Measurements from ENCODE around the gene ABCD2.

ABCD2 gene

GRCh38 chr12:39620659-39621658 is 1.4 kb upstream of the ABCD2 start (continued):
- TF ChIP-seq ZNF366 (tag by site-specific recombination; conservative IDR thresholded peaks at IDR 0.05) (0 out of 2 replicates have a peak, but pooled peaks have one; percentile 13), ZNF280D (tag by site-specific recombination; IDR thresholded peaks at IDR 0.05) (no peak), ZNF362 (tag by site-specific recombination; IDR thresholded peaks at IDR 0.05) (peak; percentile 91), ZNF211 (tag by site-specific recombination; IDR thresholded peaks at IDR 0.05; ENCODE audit: low read depth) (no peak), ZNF302 (tag by site-specific recombination; IDR thresholded peaks at IDR 0.05; ENCODE audit: low read depth) (no peak), SCRT2 (tag by site-specific recombination; IDR thresholded peaks at IDR 0.05) (no peak), ZBTB44 (tag by site-specific recombination; IDR thresholded peaks at IDR 0.05) (no peak), ZNF133 (tag by site-specific recombination; IDR thresholded peaks at IDR 0.05) (no peak), BCL11A (tag by site-specific recombination; IDR thresholded peaks at IDR 0.05; ENCODE audit: low read depth) (0 out of 2 replicates have a peak, but pooled peaks have one; percentile 37), KLF7 (tag by site-specific recombination; IDR thresholded peaks at IDR 0.05; ENCODE audit: borderline replicate concordance) (no peak), ZNF701 (tag by site-specific recombination; IDR thresholded peaks at IDR 0.05) (no peak), ZBTB8A (tag by site-specific recombination; IDR thresholded peaks at IDR 0.05) (no peak), ZNF560 (tag by site-specific recombination; IDR thresholded peaks at IDR 0.05; ENCODE audit: borderline replicate concordance) (no peak), HOXD13 (CRISPR knock-in tag; IDR thresholded peaks at IDR 0.05; ENCODE audit: borderline replicate concordance) (no peak), ELK4 (IDR thresholded peaks at IDR 0.05; ENCODE audit: borderline replicate concordance, low read depth, low read length) (no peak), SP7 (tag by site-specific recombination; IDR thresholded peaks at IDR 0.05) (no peak), FEZF1 (tag by site-specific recombination; IDR thresholded peaks at IDR 0.05) (peak; percentile 76), KLF16 (tag by site-specific recombination; IDR thresholded peaks at IDR 0.05) (no peak), ZNF621 (tag by site-specific recombination; IDR thresholded peaks at IDR 0.05) (no peak), ZIC2 (tag by site-specific recombination; IDR thresholded peaks at IDR 0.05) (no peak), ZBTB20 (tag by site-specific recombination; IDR thresholded peaks at IDR 0.05) (0 out of 2 replicates have a peak, but pooled peaks have one; percentile 39), CTCF (tag by site-specific recombination; IDR thresholded peaks at IDR 0.05) (no peak), ZNF677 (tag by site-specific recombination; IDR thresholded peaks at IDR 0.05) (no peak), PRDM6 (tag by site-specific recombination; IDR thresholded peaks at IDR 0.05) (peak; percentile 66)
